NCI-H510A treated with DMSO at 0.1 percent for 48 hours (cell line): ENCODE data around the gene CLPTM1L.
A peak's percentile ranks its signal among the peaks of the same experiment; 100 is the strongest.
"Not testable (repeated sequence)": the region's sequence is repeated elsewhere in the genome, so short reads cannot be mapped to it uniquely, and the experiment has no call there.

Experiments used
- DNase-seq: peaks from one replicate; lab custom pipeline; 2025; lab: John Stamatoyannopoulos, UW

Gene CLPTM1L

GRCh38 chr5:1312993-1313833 lies 31.7 kb downstream of the CLPTM1L start:
- no peak for DNase-seq

GRCh38 chr5:1312206-1312605 lies 32.7 kb downstream of the CLPTM1L start:
- DNase-seq: no peak

DNA sequence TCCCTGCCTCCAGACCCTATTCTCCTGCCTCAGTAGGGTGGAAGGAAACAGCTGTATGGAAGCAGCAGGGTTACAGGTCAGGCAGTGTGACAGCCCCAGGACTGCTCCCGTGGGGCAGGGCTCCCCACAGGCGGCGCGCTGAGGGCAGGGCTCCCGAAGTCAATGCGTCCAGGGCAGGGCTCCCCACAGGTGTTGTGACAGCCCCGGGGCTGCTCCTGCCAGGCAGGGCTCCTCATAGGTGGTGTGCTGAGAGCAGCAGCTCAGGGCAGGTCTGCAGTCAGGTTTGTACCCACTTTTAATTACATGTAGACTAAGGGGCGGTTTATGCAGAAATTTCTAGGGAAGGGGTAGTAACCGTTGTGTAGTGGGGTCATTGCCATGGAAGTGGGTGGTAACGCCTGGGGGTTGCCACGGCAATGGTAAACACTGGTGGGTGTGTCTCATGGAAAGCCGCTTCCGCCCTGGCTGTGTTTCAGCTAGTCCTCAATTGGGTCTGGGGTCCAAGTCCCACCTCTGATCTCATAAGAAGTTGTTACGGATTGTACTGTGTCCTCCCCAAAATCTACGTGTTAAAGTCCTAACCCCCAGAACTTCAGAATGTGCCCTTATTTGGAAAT lies 33.4 kb downstream of the CLPTM1L start:
- no peak for DNase-seq

- DNase-seq: no peak
Measured at GRCh38 chr5:1310118-1310517, 34.8 kb downstream of the CLPTM1L start.

DNA sequence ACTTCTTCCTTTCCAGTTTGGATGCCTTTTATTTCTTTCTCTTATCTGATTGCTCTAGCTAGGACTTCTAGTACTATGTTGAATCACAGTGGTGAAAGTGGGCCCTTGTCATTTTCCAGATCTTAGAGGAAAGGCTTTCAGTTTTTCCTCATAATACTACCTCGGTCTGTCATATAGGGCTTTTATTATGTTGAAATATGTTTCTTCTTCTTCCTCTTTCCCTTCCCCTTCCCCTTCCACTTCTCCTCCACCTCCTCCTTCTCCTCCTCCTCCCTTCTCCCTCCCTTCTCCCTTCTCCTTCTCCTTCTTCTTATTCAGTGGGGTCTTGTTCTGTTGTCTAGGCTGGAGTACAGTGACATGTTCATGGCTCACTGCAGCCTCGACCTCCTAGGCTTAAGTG lies 40.9 kb downstream of the CLPTM1L start:
- DNase-seq: no peak

DNA sequence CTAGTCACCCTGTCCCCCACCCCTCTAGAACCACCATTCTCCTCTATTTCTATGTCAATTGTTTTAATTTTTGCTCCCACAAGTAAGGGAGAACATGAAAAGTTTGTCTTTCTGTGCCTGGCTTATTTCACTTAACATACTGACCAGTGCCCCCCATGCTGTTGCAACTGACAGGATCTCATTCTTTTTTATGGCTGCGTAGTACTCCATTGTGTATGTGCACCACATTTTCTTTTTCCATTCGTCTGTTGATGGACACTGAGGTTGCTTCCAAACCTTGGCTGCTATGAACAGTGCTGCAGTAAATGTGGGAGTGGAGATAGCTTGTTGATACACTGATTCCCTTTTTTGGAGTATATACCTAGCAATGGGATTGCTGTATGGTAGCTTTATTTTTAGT lies 42.6 kb downstream of the CLPTM1L start:
- DNase-seq: no peak

DNA sequence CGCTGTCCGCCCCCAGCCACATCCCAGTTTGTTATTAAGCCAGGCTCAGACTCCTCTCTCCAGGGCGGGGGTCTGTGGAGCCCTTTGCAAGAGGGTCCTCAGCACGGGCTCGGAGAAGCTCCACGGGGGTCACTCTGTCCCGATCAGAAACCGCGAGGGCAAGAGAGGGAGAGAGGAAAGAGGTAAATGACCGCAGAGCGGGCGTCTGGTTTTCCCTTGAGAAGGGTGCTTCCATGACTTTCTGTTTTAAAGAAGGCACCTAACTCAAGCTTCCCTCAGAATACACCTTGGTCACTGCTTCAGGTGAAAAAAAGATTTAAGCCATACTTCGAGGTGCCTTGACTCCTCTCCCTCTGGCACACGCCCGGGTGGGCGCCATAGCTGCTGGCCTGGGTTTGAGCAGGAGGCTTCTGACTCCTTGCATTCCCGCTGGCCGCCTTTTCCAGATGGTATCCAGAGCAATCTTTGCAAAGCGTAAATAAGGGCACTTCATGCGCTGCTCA lies 44.3 kb downstream of the CLPTM1L start:
- peak; percentile 85 for DNase-seq

DNA sequence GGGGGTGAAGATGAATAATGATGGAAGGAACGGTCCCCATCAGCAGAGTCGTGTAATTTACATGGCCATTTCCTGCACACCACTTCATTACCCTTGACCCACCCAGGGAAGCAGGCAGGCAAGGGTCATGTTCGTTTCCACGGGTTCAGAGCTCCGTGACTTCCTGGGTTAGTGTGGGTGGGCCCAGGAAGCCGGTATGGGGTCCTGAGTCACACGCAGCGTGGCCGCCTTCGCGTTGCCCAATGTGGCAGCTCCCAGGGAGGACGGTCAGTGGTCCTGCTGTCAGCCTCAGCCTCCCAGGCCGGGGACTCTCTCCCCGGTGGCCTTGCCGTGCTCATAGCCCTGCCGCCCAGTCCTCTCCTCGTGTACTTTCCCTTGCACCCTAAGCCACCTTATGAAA lies 44.9 kb downstream of the CLPTM1L start:
- DNase-seq: no peak

- DNase-seq: no peak
Measured at GRCh38 chr5:1299511-1299850, 45.4 kb downstream of the CLPTM1L start.

DNA sequence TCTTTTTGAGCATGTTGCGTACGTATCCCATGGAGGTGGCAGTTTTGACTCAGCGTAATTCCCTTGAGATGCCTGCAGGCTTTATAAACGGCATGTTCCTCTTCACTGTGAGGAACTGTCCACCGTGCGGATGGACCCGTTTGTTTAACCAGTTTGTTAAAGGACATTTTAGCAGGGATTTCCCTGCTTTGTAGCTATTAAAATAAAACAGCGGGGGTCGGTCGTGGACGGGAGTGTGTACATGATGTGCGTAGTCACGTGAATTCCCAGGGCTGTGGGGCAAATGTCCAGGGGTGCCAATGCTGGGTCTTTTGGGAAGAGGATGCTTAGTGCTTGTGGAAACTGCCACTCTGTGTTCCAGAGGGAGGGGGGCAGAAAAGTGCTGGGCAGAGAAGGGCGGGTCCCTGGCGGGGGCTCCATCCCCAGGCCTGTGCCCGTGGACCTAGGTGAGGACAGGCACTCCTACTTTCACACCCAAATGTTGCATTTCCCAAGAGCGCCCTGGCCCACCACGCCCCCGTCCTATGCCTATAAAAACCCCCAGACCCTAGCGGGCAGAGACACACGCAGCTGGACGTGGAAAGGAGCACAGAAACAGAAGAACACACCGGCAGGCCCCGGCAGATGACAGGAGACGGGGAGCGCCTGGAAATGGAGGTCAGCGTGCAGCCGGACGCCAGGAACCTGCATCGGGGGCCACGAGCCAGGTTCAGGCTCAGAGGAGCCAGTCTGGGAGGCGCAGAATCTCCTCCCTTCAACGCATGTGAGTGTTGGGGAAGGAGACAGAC lies 46.0 kb downstream of the CLPTM1L start:
- DNase-seq: no peak

- no peak for DNase-seq
Measured at GRCh38 chr5:1298067-1298551, 46.8 kb downstream of the CLPTM1L start.

DNA sequence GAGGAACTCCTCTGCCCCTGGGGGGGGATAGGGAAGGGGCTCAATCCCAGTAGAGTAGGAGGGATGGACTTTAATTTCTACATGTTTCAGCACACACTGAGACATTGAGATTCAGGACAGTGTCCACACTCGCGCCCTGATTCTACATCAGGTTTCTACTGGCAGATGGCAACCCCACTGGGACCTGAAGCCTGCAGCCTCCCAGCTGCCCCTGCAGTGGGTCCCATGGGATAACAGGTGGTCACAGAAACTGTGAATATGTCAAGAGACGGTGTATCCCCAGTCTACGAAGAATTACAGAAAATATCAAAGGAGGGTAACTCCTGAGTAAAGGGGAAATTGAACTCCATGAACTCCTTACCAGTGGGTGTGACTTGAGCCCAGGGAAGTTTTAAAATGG lies 47.7 kb downstream of the CLPTM1L start:
- DNase-seq: no peak

DNA sequence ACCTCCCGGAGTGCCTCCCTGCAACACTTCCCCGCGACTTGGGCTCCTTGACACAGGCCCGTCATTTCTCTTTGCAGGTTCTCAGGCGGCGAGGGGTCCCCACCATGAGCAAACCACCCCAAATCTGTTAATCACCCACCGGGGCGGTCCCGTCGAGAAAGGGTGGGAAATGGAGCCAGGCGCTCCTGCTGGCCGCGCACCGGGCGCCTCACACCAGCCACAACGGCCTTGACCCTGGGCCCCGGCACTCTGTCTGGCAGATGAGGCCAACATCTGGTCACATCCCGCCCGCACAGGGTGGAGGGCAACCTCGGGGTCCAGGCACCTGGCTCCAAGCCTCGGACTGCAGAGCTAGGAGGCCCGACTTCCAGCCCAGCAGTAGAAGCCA lies 49.3 kb downstream of the CLPTM1L start:
- DNase-seq: no peak

DNA sequence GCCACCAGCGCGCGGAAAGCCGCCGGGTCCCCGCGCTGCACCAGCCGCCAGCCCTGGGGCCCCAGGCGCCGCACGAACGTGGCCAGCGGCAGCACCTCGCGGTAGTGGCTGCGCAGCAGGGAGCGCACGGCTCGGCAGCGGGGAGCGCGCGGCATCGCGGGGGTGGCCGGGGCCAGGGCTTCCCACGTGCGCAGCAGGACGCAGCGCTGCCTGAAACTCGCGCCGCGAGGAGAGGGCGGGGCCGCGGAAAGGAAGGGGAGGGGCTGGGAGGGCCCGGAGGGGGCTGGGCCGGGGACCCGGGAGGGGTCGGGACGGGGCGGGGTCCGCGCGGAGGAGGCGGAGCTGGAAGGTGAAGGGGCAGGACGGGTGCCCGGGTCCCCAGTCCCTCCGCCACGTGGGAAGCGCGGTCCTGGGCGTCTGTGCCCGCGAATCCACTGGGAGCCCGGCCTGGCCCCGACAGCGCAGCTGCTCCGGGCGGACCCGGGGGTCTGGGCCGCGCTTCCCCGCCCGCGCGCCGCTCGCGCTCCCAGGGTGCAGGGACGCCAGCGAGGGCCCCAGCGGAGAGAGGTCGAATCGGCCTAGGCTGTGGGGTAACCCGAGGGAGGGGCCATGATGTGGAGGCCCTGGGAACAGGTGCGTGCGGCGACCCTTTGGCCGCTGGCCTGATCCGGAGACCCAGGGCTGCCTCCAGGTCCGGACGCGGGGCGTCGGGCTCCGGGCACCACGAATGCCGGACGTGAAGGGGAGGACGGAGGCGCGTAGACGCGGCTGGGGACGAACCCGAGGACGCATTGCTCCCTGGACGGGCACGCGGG lies 49.9 kb downstream of the CLPTM1L start, which contains the start of gene TERT:
TSS of gene TERT (minus strand) at position 234 of the 815 bp plus-strand sequence. CDS start at position 155, 79 bp downstream.
- no peak for DNase-seq

DNA sequence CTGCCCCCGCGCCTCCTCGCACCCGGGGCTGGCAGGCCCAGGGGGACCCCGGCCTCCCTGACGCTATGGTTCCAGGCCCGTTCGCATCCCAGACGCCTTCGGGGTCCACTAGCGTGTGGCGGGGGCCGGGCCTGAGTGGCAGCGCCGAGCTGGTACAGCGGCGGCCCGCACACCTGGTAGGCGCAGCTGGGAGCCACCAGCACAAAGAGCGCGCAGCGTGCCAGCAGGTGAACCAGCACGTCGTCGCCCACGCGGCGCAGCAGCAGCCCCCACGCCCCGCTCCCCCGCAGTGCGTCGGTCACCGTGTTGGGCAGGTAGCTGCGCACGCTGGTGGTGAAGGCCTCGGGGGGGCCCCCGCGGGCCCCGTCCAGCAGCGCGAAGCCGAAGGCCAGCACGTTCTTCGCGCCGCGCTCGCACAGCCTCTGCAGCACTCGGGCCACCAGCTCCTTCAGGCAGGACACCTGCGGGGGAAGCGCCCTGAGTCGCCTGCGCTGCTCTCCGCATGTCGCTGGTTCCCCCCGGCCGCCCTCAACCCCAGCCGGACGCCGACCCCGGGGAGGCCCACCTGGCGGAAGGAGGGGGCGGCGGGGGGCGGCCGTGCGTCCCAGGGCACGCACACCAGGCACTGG lies 50.6 kb downstream of the CLPTM1L start:
- DNase-seq: no peak

DNA sequence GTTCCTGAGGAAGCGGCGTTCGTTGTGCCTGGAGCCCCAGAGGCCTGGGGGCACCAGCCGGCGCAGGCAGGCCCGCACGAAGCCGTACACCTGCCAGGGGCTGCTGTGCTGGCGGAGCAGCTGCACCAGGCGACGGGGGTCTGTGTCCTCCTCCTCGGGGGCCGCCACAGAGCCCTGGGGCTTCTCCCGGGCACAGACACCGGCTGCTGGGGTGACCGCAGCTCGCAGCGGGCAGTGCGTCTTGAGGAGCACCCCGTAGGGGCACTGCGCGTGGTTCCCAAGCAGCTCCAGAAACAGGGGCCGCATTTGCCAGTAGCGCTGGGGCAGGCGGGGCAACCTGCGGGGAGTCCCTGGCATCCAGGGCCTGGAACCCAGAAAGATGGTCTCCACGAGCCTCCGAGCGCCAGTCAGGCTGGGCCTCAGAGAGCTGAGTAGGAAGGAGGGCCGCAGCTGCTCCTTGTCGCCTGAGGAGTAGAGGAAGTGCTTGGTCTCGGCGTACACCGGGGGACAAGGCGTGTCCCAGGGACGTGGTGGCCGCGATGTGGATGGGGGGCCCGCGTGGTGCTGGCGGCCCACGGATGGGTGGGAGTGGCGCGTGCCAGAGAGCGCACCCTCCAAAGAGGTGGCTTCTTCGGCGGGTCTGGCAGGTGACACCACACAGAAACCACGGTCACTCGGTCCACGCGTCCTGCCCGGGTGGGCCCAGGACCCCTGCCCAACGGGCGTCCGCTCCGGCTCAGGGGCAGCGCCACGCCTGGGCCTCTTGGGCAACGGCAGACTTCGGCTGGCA lies 51.3 kb downstream of the CLPTM1L start:
- no peak for DNase-seq

GRCh38 chr5:1292846-1293415 lies 52.0 kb downstream of the CLPTM1L start:
- DNase-seq: no peak

- no peak for DNase-seq
Measured at GRCh38 chr5:1292139-1292538, 52.8 kb downstream of the CLPTM1L start.

DNA sequence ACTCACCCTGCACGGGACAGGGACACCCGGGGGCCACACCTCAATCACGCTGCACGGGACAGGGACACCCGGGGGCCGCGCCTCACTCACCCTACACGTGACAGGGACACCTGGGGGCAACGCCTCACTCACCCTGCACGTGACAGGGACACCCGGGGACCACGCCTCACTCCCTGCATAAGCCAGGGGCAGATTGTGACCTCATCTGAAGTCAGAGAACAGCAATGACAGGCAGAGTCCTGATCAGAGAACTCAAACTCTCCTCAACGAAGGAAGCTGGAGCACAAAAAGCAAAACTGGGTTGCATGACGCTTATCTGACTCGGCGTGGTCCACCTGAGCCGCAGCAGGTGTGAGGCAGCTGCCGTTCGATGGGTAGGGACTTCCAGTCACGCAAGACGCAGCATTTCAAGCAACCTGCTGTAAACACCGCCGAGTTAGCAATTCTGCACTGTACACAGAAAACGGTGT lies 53.3 kb downstream of the CLPTM1L start:
- DNase-seq: peak; percentile 64

GRCh38 chr5:1290956-1291355 lies 53.9 kb downstream of the CLPTM1L start:
- DNase-seq: not testable (repeated sequence)
